ENCODE data around the gene LIPA.

- no peak for TF ChIP-seq CTCF (optimal IDR thresholded peaks at IDR 0.05 in 1 of 3, IDR thresholded peaks at IDR 0.05 in 1 of 3, conservative IDR thresholded peaks at IDR 0.05 in 1 of 3; ENCODE audit: extremely low read depth in 1 of 3, insufficient read depth in 2 of 3, low read length in 3 of 3)
- TF ChIP-seq EZH2 (IDR thresholded peaks at IDR 0.05; ENCODE audit: low read length): no peak
Observed at GRCh38 chr10:89297791-89298190, 46.2 kb upstream of the LIPA start.
